ENCODE measurements around the gene ODAPH.

DNA sequence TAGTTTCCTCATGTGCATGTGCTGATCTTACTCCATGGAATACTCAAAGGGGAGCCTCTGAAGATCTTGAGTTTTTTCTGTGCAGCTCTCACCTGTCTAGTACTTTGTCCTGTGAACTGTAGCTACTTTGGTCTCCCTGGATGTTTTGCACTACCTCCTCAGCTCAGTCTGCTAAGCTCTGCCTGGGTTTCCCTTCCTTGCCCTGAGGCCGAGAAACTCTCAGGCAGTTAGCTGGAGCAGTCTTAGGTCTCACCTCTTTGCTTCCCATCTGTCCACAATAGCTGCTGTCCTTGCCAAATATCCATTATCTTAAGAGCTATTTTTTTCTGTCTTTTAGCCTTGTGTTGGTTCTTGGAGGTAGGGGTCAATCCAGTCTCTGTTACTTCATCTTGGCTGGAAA is 30.0 kb upstream of the ODAPH start:
- TF ChIP-seq CEBPB (IDR thresholded peaks at IDR 0.05) (no peak), EP300 (IDR thresholded peaks at IDR 0.05; ENCODE audit: borderline replicate concordance) (no peak), EGR1 (IDR thresholded peaks at IDR 0.05) (no peak), CREB1 (IDR thresholded peaks at IDR 0.05; ENCODE audit: low read depth) (no peak), TCF12 (IDR thresholded peaks at IDR 0.05; ENCODE audit: low read depth) (no peak)
- TF ChIP-seq, protein P1, sequence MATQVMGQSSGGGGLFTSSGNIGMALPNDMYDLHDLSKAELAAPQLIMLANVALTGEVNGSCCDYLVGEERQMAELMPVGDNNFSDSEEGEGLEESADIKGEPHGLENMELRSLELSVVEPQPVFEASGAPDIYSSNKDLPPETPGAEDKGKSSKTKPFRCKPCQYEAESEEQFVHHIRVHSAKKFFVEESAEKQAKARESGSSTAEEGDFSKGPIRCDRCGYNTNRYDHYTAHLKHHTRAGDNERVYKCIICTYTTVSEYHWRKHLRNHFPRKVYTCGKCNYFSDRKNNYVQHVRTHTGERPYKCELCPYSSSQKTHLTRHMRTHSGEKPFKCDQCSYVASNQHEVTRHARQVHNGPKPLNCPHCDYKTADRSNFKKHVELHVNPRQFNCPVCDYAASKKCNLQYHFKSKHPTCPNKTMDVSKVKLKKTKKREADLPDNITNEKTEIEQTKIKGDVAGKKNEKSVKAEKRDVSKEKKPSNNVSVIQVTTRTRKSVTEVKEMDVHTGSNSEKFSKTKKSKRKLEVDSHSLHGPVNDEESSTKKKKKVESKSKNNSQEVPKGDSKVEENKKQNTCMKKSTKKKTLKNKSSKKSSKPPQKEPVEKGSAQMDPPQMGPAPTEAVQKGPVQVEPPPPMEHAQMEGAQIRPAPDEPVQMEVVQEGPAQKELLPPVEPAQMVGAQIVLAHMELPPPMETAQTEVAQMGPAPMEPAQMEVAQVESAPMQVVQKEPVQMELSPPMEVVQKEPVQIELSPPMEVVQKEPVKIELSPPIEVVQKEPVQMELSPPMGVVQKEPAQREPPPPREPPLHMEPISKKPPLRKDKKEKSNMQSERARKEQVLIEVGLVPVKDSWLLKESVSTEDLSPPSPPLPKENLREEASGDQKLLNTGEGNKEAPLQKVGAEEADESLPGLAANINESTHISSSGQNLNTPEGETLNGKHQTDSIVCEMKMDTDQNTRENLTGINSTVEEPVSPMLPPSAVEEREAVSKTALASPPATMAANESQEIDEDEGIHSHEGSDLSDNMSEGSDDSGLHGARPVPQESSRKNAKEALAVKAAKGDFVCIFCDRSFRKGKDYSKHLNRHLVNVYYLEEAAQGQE (IDR thresholded peaks at IDR 0.05; ENCODE audit: low read depth): no peak
- TF ChIP-seq, protein P2, sequence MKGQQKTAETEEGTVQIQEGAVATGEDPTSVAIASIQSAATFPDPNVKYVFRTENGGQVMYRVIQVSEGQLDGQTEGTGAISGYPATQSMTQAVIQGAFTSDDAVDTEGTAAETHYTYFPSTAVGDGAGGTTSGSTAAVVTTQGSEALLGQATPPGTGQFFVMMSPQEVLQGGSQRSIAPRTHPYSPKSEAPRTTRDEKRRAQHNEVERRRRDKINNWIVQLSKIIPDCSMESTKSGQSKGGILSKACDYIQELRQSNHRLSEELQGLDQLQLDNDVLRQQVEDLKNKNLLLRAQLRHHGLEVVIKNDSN (IDR thresholded peaks at IDR 0.05): no peak
- TF ChIP-seq, protein P3, sequence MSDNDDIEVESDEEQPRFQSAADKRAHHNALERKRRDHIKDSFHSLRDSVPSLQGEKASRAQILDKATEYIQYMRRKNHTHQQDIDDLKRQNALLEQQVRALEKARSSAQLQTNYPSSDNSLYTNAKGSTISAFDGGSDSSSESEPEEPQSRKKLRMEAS (IDR thresholded peaks at IDR 0.05): no peak

Data from Ishikawa (cell line).